HUES64 (cell line): Measurements from ENCODE around the gene FAM98B.

Experiments
- H3K27ac ChIP-seq: 2 replicates; pipeline ENCODE4 v1.7.0; 2013; ENCODE audit warnings: low read depth, low read length, inconsistent platforms
- H3K27me3 ChIP-seq: 2 replicates; pipeline ENCODE4 v1.6.1; 2013; ENCODE audit warnings: mild to moderate bottlenecking, low read length; ENCODE audit not compliant: insufficient read depth
- H3K36me3 ChIP-seq: 2 replicates; pipeline ENCODE4 v1.6.1; 2013; ENCODE audit warnings: mild to moderate bottlenecking, low read length; ENCODE audit not compliant: insufficient read depth
- H3K4me1 ChIP-seq: 2 replicates; pipeline ENCODE4 v1.6.1; 2013; ENCODE audit warnings: mild to moderate bottlenecking, low read length, moderate library complexity; ENCODE audit not compliant: insufficient read depth
- H3K4me3 ChIP-seq: 2 replicates; pipeline ENCODE4 v1.5.1; 2013; ENCODE audit warnings: mild to moderate bottlenecking, low read length, moderate library complexity
- H3K9ac ChIP-seq: 2 replicates; pipeline ENCODE4 v1.6.1; 2013; ENCODE audit warnings: mild to moderate bottlenecking, low read depth, low read length
- H3K9me3 ChIP-seq: 2 replicates; pipeline ENCODE4 v1.6.1; 2013; ENCODE audit warnings: low read depth, low read length; ENCODE audit not compliant: insufficient read depth
- WGBS: fragments of 150-250, 120-280 bp; methylation state at CpG from one replicate; pipeline ENCODE4 v1.1.7; 2013; ENCODE audit warnings: missing lambda C conversion rate; 5-methylcytosine and 5-hydroxymethylcytosine counted together

The FAM98B gene

DNA sequence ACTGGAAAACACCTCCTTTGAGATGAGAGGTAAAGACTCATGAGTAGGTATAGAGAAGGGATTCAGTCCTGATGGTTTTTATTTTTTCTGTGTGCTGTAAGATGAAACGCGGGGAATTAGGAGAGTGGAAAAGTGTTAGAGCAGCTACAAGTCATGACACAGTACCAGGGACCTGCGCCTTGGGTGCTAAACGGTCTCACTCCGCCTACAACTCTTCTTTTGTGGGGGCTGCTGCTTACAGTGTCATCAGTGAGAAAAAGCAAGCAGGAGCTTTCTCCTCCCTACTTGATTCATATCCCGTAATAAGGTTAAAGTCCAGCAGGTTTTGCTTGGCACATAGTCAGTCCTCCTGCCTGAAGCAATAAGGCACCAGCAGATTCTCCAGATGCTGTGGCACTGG lies 71.6 kb downstream of the FAM98B start:
- H3K4me3 ChIP-seq, result no peak overlapping the region
- no peaks in the 10 kb centered on the region for H3K4me1 ChIP-seq
- H3K27ac ChIP-seq, result no peak overlapping the region
- H3K9me3 ChIP-seq, result no peaks in the 10 kb centered on the region
- H3K36me3 ChIP-seq, result no peaks in the 10 kb centered on the region
- 94% methylated on average over 6 of the region's 6 CpGs for WGBS
- H3K27me3 ChIP-seq, result no peaks in the 10 kb centered on the region
- no peak overlapping the region for H3K9ac ChIP-seq

DNA sequence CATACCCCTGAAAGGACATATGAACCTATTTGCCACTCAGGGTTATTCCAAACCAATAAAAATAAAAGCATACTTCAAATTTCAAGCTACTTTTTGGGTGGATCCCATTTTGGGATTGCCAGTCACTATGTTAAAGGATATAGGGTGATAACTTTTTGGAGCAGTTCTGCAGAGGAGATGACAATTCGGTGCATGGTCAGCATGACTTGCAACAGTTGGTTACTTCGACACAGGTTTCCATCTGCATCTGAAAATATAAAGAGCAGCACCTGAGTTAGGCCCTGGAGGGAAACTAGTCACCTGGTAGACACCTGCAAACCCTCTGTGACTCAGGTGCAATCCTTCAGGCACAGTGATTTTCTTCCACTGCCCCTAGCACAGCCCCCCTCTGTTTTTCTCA lies 72.2 kb downstream of the FAM98B start:
- WGBS, result 89% methylated on average over 2 of the region's 2 CpGs
- Histone ChIP-seq H3K9me3 (no peaks in the 10 kb centered on the region), H3K9ac (no peak overlapping the region), H3K27me3 (no peaks in the 10 kb centered on the region), H3K36me3 (no peaks in the 10 kb centered on the region), H3K4me1 (no peaks in the 10 kb centered on the region), H3K4me3 (no peak overlapping the region), H3K27ac (no peak overlapping the region)

DNA sequence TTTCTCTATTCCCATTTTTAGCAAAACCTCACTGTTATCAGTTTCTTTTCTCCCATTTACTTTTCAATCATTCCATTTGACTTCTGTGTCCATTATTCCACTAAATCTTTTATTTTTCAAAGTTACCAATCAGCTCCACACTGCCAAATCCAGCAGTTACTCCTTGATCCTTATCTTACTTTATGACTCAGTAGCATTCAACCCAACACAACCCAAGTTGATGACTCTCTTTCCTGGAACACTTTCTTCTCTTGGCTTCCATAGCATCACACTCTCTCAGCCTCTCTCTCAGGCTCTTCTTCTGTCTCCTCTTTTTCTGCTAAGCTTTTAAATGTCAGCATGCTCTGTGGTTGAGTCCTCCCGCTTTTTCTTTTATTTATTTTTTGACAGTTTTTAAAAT lies 74.4 kb downstream of the FAM98B start:
- Histone ChIP-seq H3K4me1 (peaks cover 6% of the 10 kb centered on the region; the same call in 1 of the 2 replicates), H3K27me3 (no peaks in the 10 kb centered on the region), H3K9ac (no peak overlapping the region), H3K27ac (no peak overlapping the region), H3K9me3 (no peaks in the 10 kb centered on the region), H3K36me3 (no peaks in the 10 kb centered on the region), H3K4me3 (no peak overlapping the region)
- WGBS, result no CpG with 5 or more reads among the region's 1 CpG

DNA sequence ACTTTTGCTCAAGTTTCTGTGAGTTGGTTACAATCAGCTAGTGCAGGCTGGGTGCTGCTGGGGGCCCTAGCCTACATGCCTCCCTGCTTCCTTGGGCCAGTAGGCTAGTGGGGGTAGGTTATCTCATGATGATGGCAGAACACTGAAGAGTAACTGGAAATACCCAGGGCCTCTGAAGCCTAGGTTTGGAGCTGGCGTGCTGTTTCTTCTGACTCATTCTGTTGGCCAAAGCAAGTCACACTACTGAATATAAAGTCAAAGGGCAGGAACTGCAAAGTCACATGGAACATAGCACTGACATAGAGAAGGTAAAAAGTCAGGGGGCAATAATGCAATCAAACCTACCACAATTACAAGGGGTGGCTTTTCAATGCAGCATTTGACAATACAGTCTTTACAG lies 76.2 kb downstream of the FAM98B start:
- Histone ChIP-seq H3K9me3 (no peaks in the 10 kb centered on the region), H3K27me3 (no peaks in the 10 kb centered on the region), H3K36me3 (no peaks in the 10 kb centered on the region), H3K4me1 (peaks cover 6% of the 10 kb centered on the region; the same call in 1 of the 2 replicates), H3K4me3 (no peak overlapping the region), H3K27ac (no peak overlapping the region), H3K9ac (no peak overlapping the region)
- 91% methylated on average over 1 of the region's 1 CpG for WGBS

DNA sequence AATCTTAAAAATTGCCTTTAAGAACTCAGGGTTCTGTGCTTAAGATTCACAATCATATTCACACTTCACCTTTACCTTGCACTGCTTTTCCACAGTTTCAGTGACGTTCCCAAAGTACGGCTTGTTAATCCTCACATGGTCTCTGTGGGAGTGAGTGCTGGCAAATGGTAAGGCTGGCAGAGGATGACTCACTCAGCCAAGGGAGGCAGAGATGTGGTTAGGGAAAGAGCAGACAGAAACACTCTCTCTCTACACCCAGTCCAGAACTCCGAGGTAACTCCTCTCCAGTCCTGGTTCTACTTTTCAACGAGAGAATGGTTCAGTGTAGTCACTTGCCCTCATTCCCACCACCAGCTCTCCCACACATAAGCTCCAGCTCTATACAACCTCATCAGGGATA lies 77.6 kb downstream of the FAM98B start:
- Histone ChIP-seq H3K9me3 (no peaks in the 10 kb centered on the region), H3K27me3 (no peaks in the 10 kb centered on the region), H3K9ac (no peak overlapping the region), H3K4me3 (no peak overlapping the region), H3K36me3 (no peaks in the 10 kb centered on the region), H3K27ac (no peak overlapping the region), H3K4me1 (peaks cover 6% of the 10 kb centered on the region; the same call in 1 of the 2 replicates)
- 85% methylated on average over 4 of the region's 4 CpGs for WGBS

DNA sequence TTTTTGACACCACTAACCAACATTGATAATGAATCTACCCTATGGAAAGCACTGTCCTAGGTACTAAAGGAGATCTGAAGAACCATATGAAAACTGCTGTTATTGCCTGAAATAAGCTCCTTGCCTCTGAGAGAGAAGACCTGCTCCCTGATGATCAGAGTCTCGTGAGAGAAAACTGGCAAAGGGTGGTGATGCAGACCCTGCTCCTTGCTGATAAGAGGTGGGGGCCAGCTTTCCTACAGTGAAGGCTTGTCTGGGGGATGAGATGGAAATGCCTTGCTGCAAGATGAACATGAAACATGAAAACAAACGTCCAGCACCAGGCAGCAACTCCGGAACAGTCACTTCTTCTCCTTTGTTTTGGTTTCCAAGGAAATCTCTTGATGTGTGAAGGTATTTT lies 78.8 kb downstream of the FAM98B start:
- peaks cover 6% of the 10 kb centered on the region; the same call in 1 of the 2 replicates for H3K4me1 ChIP-seq
- H3K27me3 ChIP-seq, result no peaks in the 10 kb centered on the region
- H3K36me3 ChIP-seq, result no peaks in the 10 kb centered on the region
- H3K9ac ChIP-seq, result no peak overlapping the region
- H3K9me3 ChIP-seq, result no peaks in the 10 kb centered on the region
- H3K27ac ChIP-seq, result no peak overlapping the region
- H3K4me3 ChIP-seq, result no peak overlapping the region
- 91% methylated on average over 3 of the region's 3 CpGs for WGBS

DNA sequence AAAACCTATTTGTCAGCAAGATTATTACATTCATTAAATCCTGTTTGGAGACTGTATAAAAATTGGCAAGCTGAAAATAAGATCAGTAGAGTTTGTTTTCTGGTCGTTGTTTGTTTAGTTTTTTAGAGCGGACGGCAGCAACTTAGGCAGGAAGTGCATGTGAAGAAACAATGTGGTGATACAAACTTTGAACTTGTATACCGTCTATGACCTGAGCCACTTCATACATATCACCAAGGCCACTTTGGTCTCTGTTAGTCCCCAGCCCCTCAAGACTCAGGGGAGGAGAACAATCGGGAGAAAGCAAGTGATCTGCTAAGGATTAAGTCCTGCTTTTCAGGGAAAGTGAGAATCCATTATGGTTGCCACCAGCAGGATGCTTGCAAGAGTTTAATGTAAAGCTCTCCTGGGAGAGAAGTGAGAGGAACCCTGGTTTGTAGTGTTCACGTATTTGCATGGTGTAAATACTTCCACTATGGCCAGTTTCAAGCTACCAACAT lies 79.5 kb downstream of the FAM98B start:
- Histone ChIP-seq H3K9me3 (no peaks in the 10 kb centered on the region), H3K4me3 (no peak overlapping the region), H3K36me3 (no peaks in the 10 kb centered on the region), H3K4me1 (peaks cover 6% of the 10 kb centered on the region; the same call in 1 of the 2 replicates), H3K9ac (no peak overlapping the region), H3K27ac (no peak overlapping the region), H3K27me3 (no peaks in the 10 kb centered on the region)
- WGBS, result 93% methylated on average over 6 of the region's 6 CpGs

DNA sequence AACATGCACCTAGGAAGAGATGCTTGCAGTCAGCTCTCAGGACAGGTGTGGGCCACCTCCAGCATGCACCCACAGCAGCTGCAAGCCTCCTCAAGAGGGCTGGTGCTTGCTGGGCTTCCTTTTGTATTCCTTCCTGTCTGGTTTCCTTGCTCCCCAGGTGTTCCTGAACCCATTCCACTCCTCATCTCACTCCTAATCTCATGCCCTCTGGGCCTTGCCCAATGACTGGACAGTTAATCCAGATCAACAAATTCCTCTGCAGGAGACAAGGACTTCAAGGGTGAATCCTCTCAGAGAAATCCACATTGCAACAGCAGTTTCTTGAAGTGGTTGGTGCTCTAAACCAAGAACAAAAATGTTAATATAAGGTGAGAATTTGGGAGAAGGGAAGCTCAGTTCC lies 80.0 kb downstream of the FAM98B start:
- Histone ChIP-seq H3K9ac (no peak overlapping the region), H3K27ac (no peak overlapping the region), H3K4me1 (peaks cover 6% of the 10 kb centered on the region; the same call in 1 of the 2 replicates), H3K27me3 (no peaks in the 10 kb centered on the region), H3K4me3 (no peak overlapping the region), H3K9me3 (no peaks in the 10 kb centered on the region), H3K36me3 (no peaks in the 10 kb centered on the region)

DNA sequence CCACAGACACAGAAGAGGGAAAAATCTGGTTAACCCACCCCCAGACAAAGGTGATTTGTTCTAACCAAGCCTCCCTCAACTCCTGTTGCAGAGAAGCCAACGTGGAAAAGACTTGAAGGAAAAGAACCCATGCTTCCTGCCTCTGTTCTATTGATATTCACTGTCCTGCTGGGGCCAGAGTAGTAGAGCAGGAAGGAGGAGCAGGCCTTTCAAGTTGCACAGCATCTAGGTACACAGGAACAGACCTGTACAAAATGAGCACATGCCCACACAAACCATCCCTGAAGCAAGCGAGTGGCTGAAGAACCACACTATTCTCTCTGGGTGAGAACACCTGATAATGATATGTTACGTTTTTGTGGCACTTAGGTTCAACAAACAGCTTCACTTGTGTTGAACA lies 80.8 kb downstream of the FAM98B start:
- Histone ChIP-seq H3K4me1 (peaks cover 6% of the 10 kb centered on the region; the same call in 1 of the 2 replicates), H3K9me3 (no peaks in the 10 kb centered on the region), H3K4me3 (no peak overlapping the region), H3K9ac (no peak overlapping the region), H3K27me3 (no peaks in the 10 kb centered on the region), H3K36me3 (no peaks in the 10 kb centered on the region), H3K27ac (no peak overlapping the region)
- WGBS, result 83% methylated on average over 3 of the region's 3 CpGs

DNA sequence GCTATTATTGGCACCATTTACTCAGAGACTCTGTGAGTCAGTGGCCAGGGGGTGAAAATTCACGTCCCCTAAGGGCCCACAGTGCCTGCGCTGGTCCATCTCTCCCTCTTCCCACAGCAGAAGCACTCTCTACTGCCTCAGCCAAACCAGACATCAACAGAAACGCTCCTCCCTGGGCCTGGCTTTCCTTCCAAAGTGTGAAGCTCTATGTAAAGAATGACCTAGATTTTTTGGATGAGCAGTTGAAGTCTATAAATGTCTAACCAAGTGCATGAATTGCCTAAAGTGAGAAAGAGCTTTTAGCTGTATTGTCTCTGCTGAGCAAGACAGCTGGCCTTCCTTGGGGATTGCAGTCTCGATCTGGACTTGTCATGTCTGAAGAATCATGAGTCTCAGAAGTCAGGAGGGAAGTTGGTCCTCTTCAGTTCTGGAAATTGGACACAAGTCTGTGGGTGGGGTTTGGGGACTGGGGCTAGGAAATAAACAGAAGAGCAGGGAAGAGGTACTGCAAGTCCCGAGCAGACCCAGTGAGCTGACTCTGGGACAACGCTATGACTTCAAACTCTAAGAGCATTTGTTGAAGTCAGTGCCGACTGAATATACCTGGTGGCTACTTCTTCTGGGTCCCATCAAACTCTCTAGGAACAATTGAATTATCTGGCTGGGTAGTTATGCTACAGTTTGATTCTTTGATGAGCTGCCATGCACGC lies 81.7 kb downstream of the FAM98B start:
- Histone ChIP-seq H3K4me1 (peaks cover 6% of the 10 kb centered on the region; the same call in 1 of the 2 replicates), H3K36me3 (no peaks in the 10 kb centered on the region), H3K9me3 (no peaks in the 10 kb centered on the region), H3K9ac (no peak overlapping the region), H3K27me3 (no peaks in the 10 kb centered on the region), H3K27ac (no peak overlapping the region), H3K4me3 (no peak overlapping the region)
- WGBS, result 94% methylated on average over 7 of the region's 8 CpGs

DNA sequence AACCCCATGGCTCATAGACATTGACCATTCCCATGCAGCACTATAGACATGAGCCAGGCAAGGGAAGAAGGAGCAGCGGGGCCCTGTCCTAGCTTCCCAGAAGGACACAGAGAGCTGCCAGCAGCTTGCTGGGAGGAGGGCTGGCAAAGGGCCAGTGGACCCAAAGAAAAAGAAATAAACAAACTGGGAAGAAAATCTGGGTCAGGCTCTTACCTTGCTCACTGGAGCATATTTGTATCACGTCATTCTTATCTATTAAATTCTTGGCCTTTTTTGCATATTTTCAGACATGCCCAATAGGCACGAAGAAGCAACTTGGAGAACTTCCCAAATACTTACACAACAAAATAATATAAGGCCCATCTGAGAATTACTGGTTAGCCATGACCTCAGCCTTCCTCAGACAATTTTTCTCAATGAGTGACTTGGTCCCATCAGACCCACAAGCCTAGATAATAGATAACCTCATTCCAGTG lies 82.3 kb downstream of the FAM98B start:
- Histone ChIP-seq H3K36me3 (no peaks in the 10 kb centered on the region), H3K9me3 (no peaks in the 10 kb centered on the region), H3K4me3 (no peak overlapping the region), H3K27ac (no peak overlapping the region), H3K4me1 (peaks cover 6% of the 10 kb centered on the region; the same call in 1 of the 2 replicates), H3K27me3 (no peaks in the 10 kb centered on the region), H3K9ac (no peak overlapping the region)
- 96% methylated on average over 3 of the region's 3 CpGs for WGBS
